ENCODE measurements around the gene CNTLN. TPM values are rescaled to one million over a fixed set of nuclear protein-coding genes. Genes with fewer than 3 reads are reported as not detected.

The CNTLN gene
- total and polyA plus RNA-seq, 2 of the 13 experiments (the other 11 are each of a cell fraction or from before 2014, with no cell fraction given): 1.5 to 5.7 TPM

DNA sequence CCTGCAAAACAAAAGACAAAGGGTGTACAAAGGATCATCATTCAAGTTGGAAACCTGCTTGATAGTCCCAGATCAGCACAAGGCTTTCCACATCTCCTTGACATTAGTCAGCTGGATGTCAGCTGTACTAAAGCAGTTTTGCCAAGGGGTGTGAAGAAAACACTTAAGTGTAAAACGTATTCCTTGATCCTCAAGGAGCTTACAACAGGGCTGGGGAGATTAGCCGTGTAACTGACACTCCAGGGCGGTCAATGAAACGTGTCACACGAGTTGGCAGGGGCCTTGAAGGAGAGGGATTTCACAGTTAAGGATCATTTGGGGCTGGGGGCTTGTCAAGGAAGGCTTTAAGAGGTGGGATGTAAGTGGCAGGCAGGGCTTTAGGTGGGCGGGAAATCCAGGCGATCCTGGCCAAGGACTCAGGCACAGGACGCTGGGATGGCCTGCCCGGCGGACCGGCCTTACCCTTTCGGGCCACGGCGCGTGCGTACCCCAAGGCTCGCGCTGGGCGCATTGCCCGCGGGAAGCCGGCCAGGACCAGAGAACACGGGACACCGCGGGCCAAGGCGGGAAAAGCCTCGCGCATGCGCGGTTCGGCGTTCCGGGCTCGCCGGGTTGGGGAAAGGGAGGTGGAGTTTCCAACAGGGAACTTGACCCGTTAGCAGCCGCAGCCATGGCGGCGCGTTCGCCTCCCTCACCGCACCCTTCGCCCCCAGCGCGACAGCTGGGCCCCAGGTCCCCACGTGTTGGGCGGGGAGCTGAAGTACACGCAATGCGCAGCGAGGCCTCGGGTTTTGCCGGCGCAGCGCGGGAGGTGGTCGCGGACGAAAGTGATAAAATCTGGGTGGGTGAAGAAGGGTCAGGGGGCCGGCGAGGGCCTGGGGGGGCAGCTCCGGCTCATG, at the start of gene CNTLN (continued):
- TF ChIP-seq ZNF607 (CRISPR knock-in tag; IDR thresholded peaks at IDR 0.05; ENCODE audit: borderline replicate concordance) (peak; percentile 84; the same call in 1 of the 2 replicates), MTERF4 (CRISPR knock-in tag; IDR thresholded peaks at IDR 0.05) (0 out of 2 replicates have a peak, but pooled peaks have one; percentile 57), CCDC6 (CRISPR knock-in tag; IDR thresholded peaks at IDR 0.05) (peak; percentile 67; the same call in 1 of the 2 replicates), FLYWCH1 (CRISPR knock-in tag; IDR thresholded peaks at IDR 0.05) (no peak), ZNF484 (CRISPR knock-in tag; IDR thresholded peaks at IDR 0.05; ENCODE audit: borderline replicate concordance, low read depth) (0 out of 2 replicates have a peak, but pooled peaks have one; percentile 31), TMF1 (CRISPR knock-in tag; IDR thresholded peaks at IDR 0.05; ENCODE audit: low read depth) (peak; percentile 85; the same call in 1 of the 2 replicates), ZNF562 (CRISPR knock-in tag; IDR thresholded peaks at IDR 0.05; ENCODE audit: borderline replicate concordance) (no peak), ZNF407 (CRISPR knock-in tag; IDR thresholded peaks at IDR 0.05; ENCODE audit: not compliant biosample characterization) (peak; percentile 67), ZNF354B (CRISPR knock-in tag; IDR thresholded peaks at IDR 0.05) (0 out of 2 replicates have a peak, but pooled peaks have one; percentile 57), ARID4A (CRISPR knock-in tag; IDR thresholded peaks at IDR 0.05; ENCODE audit: borderline replicate concordance) (peak; percentile 66; the same call in 1 of the 2 replicates), ZNF253 (CRISPR knock-in tag; IDR thresholded peaks at IDR 0.05; ENCODE audit: borderline replicate concordance) (0 out of 2 replicates have a peak, but pooled peaks have one; percentile 59), PAX8 (CRISPR knock-in tag; IDR thresholded peaks at IDR 0.05; ENCODE audit: borderline replicate concordance) (0 out of 2 replicates have a peak, but pooled peaks have one; percentile 50), ZNF605 (CRISPR knock-in tag; IDR thresholded peaks at IDR 0.05) (peak; percentile 83)
